Measurements from ENCODE around the gene NEXN.

Gene NEXN

GRCh38 chr1:77888081-77888780, at the start of gene NEXN:
Gene NEXN, plus strand, starts transcription at chr1:77888624. Its CDS starts 27,483 bp downstream, at chr1:77916107.
- H3K4me3 ChIP-seq (ENCODE audit: low read depth, low read length): peak within 1 kb of the TSS; percentile 45

DNA sequence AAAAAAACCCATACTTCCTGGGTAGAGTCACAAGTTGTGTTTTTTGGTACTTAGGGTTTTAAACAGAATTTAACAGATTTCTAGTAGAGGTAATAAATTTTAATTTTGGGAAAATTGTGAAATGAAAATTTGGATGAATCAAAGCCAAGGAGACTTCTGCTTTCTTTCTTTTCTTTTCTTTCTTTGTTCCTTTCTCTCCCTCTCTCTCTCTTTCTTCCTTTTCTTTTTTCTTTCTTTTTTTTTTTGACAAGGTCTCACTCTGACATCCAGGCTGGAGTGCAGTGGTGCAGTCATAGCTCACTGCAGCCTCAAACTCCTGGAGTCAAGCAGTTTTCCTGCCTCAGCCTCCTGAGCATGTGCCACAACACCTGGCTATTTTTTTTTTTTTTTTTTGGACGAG, 46.9 kb upstream of the NEXN start:
- DNase-seq (ENCODE audit: low read depth): no peak
- no peak overlapping the region for H3K4me3 ChIP-seq (ENCODE audit: low read depth, low read length)
- TF ChIP-seq, protein P1, sequence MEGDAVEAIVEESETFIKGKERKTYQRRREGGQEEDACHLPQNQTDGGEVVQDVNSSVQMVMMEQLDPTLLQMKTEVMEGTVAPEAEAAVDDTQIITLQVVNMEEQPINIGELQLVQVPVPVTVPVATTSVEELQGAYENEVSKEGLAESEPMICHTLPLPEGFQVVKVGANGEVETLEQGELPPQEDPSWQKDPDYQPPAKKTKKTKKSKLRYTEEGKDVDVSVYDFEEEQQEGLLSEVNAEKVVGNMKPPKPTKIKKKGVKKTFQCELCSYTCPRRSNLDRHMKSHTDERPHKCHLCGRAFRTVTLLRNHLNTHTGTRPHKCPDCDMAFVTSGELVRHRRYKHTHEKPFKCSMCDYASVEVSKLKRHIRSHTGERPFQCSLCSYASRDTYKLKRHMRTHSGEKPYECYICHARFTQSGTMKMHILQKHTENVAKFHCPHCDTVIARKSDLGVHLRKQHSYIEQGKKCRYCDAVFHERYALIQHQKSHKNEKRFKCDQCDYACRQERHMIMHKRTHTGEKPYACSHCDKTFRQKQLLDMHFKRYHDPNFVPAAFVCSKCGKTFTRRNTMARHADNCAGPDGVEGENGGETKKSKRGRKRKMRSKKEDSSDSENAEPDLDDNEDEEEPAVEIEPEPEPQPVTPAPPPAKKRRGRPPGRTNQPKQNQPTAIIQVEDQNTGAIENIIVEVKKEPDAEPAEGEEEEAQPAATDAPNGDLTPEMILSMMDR (IDR thresholded peaks at IDR 0.05; ENCODE audit: control insufficient read depth, extremely low read depth, insufficient read depth): no peak

More at GRCh38 chr1:77888081-77888780, at the start of gene NEXN:
- DNase-seq (ENCODE audit: low read depth): no peak
- TF ChIP-seq, protein P1 (IDR thresholded peaks at IDR 0.05; ENCODE audit: control insufficient read depth, extremely low read depth, insufficient read depth): no peak

- TF ChIP-seq, protein P1 (IDR thresholded peaks at IDR 0.05; ENCODE audit: control insufficient read depth, extremely low read depth, insufficient read depth): no peak
- no peak for DNase-seq (ENCODE audit: low read depth)
- H3K4me3 ChIP-seq (ENCODE audit: low read depth, low read length): no peak overlapping the region
These were observed 42.5 kb upstream of the NEXN start for GRCh38 chr1:77845951-77846350.

GRCh38 chr1:77846966-77847365, 41.5 kb upstream of the NEXN start:
- H3K4me3 ChIP-seq (ENCODE audit: low read depth, low read length): no peak overlapping the region
- TF ChIP-seq, protein P1 (IDR thresholded peaks at IDR 0.05; ENCODE audit: control insufficient read depth, extremely low read depth, insufficient read depth): no peak
- DNase-seq (ENCODE audit: low read depth): no peak

DNA sequence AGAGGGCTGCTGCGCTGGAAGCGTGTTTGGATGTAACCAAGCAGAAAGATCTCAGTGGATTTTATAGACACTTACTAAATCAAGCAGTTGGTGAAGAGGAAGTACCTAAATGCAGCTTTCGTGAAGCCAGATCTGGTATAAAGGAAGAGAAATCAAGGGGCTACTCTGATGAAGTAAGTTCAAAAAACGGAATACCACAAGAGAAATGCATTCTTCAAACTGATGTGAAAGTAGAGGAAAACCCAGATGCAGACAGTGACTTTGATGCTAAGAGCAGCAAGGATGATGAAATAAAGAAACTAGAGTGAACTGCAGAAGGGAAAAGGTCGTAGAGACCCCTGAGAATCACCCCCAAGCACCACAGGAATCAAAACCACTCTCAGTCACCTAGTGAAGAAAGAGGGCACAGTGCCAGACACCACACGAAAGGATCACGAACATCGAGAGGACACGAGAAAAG, 40.8 kb upstream of the NEXN start:
- H3K4me3 ChIP-seq (ENCODE audit: low read depth, low read length): no peak overlapping the region
- no peak for DNase-seq (ENCODE audit: low read depth)
- TF ChIP-seq, protein P1 (IDR thresholded peaks at IDR 0.05; ENCODE audit: control insufficient read depth, extremely low read depth, insufficient read depth): no peak

DNA sequence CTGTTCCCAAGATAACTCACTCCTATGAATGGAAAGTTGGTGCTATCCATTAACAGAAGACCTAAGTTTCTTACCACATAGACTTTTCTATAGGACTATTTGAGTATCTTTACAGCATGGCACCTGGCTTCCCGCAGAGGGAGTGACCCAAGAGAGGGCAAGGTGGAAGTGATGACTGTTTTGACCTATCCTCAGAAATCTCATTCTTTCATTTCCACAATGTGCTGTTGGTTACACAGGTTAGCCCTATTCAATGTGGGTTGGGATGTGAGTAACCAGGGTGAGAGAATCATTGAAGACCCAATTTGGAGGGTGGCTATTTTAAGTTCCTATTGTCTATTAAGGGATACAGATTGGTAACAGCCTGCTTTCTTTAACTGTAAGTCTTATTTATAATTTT, 38.3 kb upstream of the NEXN start:
- H3K4me3 ChIP-seq (ENCODE audit: low read depth, low read length): no peak overlapping the region
- TF ChIP-seq, protein P1 (IDR thresholded peaks at IDR 0.05; ENCODE audit: control insufficient read depth, extremely low read depth, insufficient read depth): no peak
- no peak for DNase-seq (ENCODE audit: low read depth)

DNA sequence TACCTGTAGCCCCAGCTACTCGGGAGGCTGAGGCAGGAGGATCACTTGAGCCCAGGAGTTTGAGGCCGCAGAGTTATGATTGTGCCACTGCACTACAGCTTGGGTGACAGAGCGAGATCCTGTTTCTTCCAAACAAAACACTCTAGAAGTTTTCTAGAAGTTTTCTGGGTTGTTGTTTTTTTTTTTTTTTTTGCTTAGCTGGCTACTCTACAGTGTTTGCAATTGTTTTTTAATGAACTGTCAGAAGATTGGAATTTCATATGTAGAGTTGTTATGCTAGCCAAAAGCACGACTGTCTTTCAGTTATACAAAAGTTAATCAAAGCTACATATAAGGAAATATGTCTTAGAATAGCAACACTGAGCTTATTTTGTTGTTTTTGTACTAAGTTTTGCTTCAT, 30.9 kb upstream of the NEXN start:
- TF ChIP-seq, protein P1 (IDR thresholded peaks at IDR 0.05; ENCODE audit: control insufficient read depth, extremely low read depth, insufficient read depth): no peak
- no peak overlapping the region for H3K4me3 ChIP-seq (ENCODE audit: low read depth, low read length)
- no peak for DNase-seq (ENCODE audit: low read depth)

Data from LNCaP clone FGC (cell line).